NT2/D1 (cell line): ENCODE measurements around the gene ZNF41.

ENCODE experiments used
- DNase-seq: peaks from one replicate; pipeline ENCODE4 v3.0.0-alpha.2; 2011; ENCODE audit warnings: low read depth, low spot score
- H3K27me3 ChIP-seq: 2 replicates; pipeline ENCODE4 v1.6.0; 2011; ENCODE audit warnings: mild to moderate bottlenecking; ENCODE audit not compliant: insufficient read length, insufficient read depth
- H3K36me3 ChIP-seq: 2 replicates; pipeline ENCODE4 v1.6.1; 2011; ENCODE audit warnings: mild to moderate bottlenecking, low read length, mixed read lengths; ENCODE audit not compliant: insufficient read depth, insufficient read length
- H3K4me1 ChIP-seq: 2 replicates; pipeline ENCODE4 v1.5.1; 2011; ENCODE audit not compliant: insufficient read depth, insufficient read length
- H3K4me3 ChIP-seq: 2 replicates; pipeline ENCODE4 v1.5.1; 2011; ENCODE audit warnings: low read depth; ENCODE audit not compliant: insufficient read length
- H3K9ac ChIP-seq: 2 replicates; pipeline ENCODE4 v1.6.0; 2011; ENCODE audit warnings: low read depth; ENCODE audit not compliant: insufficient read length
- H3K9me3 ChIP-seq: 2 replicates; pipeline ENCODE4 v1.5.1; 2011; ENCODE audit warnings: mild to moderate bottlenecking, low read length; ENCODE audit not compliant: insufficient read depth
- SUZ12 ChIP-seq: IDR thresholded peaks from 2 replicates; pipeline ENCODE4 v1.6.1; 2011; ENCODE audit not compliant: insufficient read length, insufficient read depth; ENCODE audit errors: extremely low read depth
- YY1 ChIP-seq: IDR thresholded peaks from 2 replicates; pipeline ENCODE4 v1.6.1; 2011; ENCODE audit not compliant: insufficient read length, insufficient read depth
- ZNF274 ChIP-seq: IDR thresholded peaks from 2 replicates; pipeline ENCODE4 v1.6.1; 2011; ENCODE audit warnings: mild to moderate bottlenecking, low read depth, low read length

ZNF41 gene

GRCh38 chrX:47482512-47483305 lies at the start of gene ZNF41:
Gene ZNF41 (minus strand): TSS chrX:47483222. CDS start chrX:47467481, 15,741 bp downstream.
- peak; percentile 92 for TF ChIP-seq YY1
- no peak for TF ChIP-seq ZNF274
- no peak for TF ChIP-seq SUZ12
- H3K27me3 ChIP-seq: no peaks in the 10 kb centered on the region
- no peaks in the 10 kb centered on the region for H3K9me3 ChIP-seq
- no peaks in the 10 kb centered on the region for H3K36me3 ChIP-seq
- peak within 1 kb of the TSS; percentile 71 for H3K4me3 ChIP-seq
- DNase-seq: peak; percentile 64
- peak within 1 kb of the TSS; percentile 93 for H3K9ac ChIP-seq
- H3K4me1 ChIP-seq: no peaks in the 10 kb centered on the region

GRCh38 chrX:47530049-47530448 lies 47.0 kb upstream of the ZNF41 start:
- TF ChIP-seq YY1 (no peak), SUZ12 (no peak)
- no peak for DNase-seq
- Histone ChIP-seq H3K36me3 (no peaks in the 10 kb centered on the region), H3K9ac (no peak overlapping the region), H3K9me3 (no peaks in the 10 kb centered on the region), H3K4me1 (peaks cover 2% of the 10 kb centered on the region), H3K4me3 (no peak overlapping the region), H3K27me3 (no peaks in the 10 kb centered on the region)

GRCh38 chrX:47529548-47529947 lies 46.5 kb upstream of the ZNF41 start:
- H3K4me1 ChIP-seq: peaks cover 2% of the 10 kb centered on the region
- H3K9me3 ChIP-seq: no peaks in the 10 kb centered on the region
- TF ChIP-seq SUZ12: no peak
- no peak for TF ChIP-seq YY1
- TF ChIP-seq ZNF274: no peak
- no peak for DNase-seq
- H3K9ac ChIP-seq: no peak overlapping the region
- H3K36me3 ChIP-seq: no peaks in the 10 kb centered on the region
- no peaks in the 10 kb centered on the region for H3K27me3 ChIP-seq
- H3K4me3 ChIP-seq: no peak overlapping the region

GRCh38 chrX:47523713-47524166 lies 40.7 kb upstream of the ZNF41 start:
- DNase-seq: no peak
- TF ChIP-seq SUZ12: no peak
- TF ChIP-seq YY1: no peak
- no peak for TF ChIP-seq ZNF274

GRCh38 chrX:47523297-47523696 lies 40.3 kb upstream of the ZNF41 start:
- Histone ChIP-seq H3K36me3 (no peaks in the 10 kb centered on the region), H3K27me3 (peaks cover 17% of the 10 kb centered on the region), H3K4me3 (peak overlapping the region; percentile 65), H3K4me1 (peaks cover 2% of the 10 kb centered on the region), H3K9me3 (no peaks in the 10 kb centered on the region), H3K9ac (peak overlapping the region; percentile 69)
- DNase-seq: peak; percentile 57
- no peak for TF ChIP-seq ZNF274

More at GRCh38 chrX:47523713-47524166, 40.7 kb upstream of the ZNF41 start:
- Histone ChIP-seq H3K36me3 (no peaks in the 10 kb centered on the region), H3K4me3 (peak overlapping the region; percentile 65), H3K27me3 (peaks cover 17% of the 10 kb centered on the region), H3K9me3 (no peaks in the 10 kb centered on the region), H3K4me1 (peaks cover 2% of the 10 kb centered on the region), H3K9ac (peak overlapping the region; percentile 69)

- Histone ChIP-seq H3K4me1 (peaks cover 2% of the 10 kb centered on the region), H3K4me3 (no peak overlapping the region), H3K9ac (no peak overlapping the region), H3K27me3 (peaks cover 11% of the 10 kb centered on the region), H3K36me3 (no peaks in the 10 kb centered on the region), H3K9me3 (no peaks in the 10 kb centered on the region)
- no peak for DNase-seq
- no peak for TF ChIP-seq SUZ12
- TF ChIP-seq YY1: no peak
- no peak for TF ChIP-seq ZNF274
These were observed 35.1 kb upstream of the ZNF41 start for GRCh38 chrX:47518144-47518543.

- Histone ChIP-seq H3K27me3 (no peaks in the 10 kb centered on the region), H3K9ac (no peak overlapping the region)
- TF ChIP-seq SUZ12 (no peak), YY1 (no peak), ZNF274 (no peak)
These were observed 33.1 kb upstream of the ZNF41 start for GRCh38 chrX:47515941-47516665.

More at GRCh38 chrX:47515941-47516665, 33.1 kb upstream of the ZNF41 start:
- Histone ChIP-seq H3K36me3 (no peaks in the 10 kb centered on the region), H3K4me3 (no peak overlapping the region), H3K4me1 (peaks cover 2% of the 10 kb centered on the region), H3K9me3 (no peaks in the 10 kb centered on the region)
- DNase-seq: no peak
